Esophagus squamous epithelium (tissue), 5 donors: ENCODE data around the gene KCTD13. TPM values are rescaled to one million over a fixed set of nuclear protein-coding genes. Genes with fewer than 3 reads are reported as not detected.
A peak's percentile ranks its signal among the peaks of the same experiment; 100 is the strongest.

ENCODE experiments used
- DNase-seq: peaks from one replicate; lab custom pipeline; 2025; lab: John Stamatoyannopoulos, UW
- H3K27ac ChIP-seq, 4 donors: fragments of 200-600 bp; sonication (generic); one replicate each; pipeline ENCODE4 v1.5.1; 2016 to 2019; ENCODE audit warnings: mild to moderate bottlenecking in 1 of 4
- H3K27me3 ChIP-seq, 4 donors: fragments of 200-600 bp; sonication (generic); 1 replicate in 3 of 4; 2 replicates in 1 of 4; pipeline versions ENCODE4 v1.5.1 to v1.6.0; 2017 to 2021; ENCODE audit warnings: antibody characterized with exemption in 1 of 4
- H3K36me3 ChIP-seq, 3 donors: fragments of 200-600 bp; sonication (generic); one replicate each; pipeline ENCODE4 v1.5.1; 2016 to 2019
- H3K4me1 ChIP-seq, 3 donors: fragments of 200-600 bp; sonication (generic); one replicate each; pipeline ENCODE4 v1.5.1; 2017 to 2019
- H3K4me3 ChIP-seq, 4 donors: fragments of 200-600 bp; sonication (generic); 1 replicate in 3 of 4; 2 replicates in 1 of 4; pipeline ENCODE4 v1.5.1; 2016 to 2019; ENCODE audit warnings: mild to moderate bottlenecking in 2 of 4, moderate library complexity in 1 of 4
- H3K9me3 ChIP-seq, 3 donors: fragments of 200-600 bp; sonication (generic); one replicate each; pipeline ENCODE4 v1.5.1; 2016 to 2019
- CTCF ChIP-seq, 6 experiments: fragments of 450-650 bp in 4 of 6; fragments of 200-600 bp in 2 of 6; sonication (generic) in 2 of 6; IDR thresholded peaks; one replicate each; pipeline ENCODE4 v1.5.1; 2016 to 2019; ENCODE audit warnings: antibody characterized with exemption in 6 of 6, mild to moderate bottlenecking in 4 of 6, moderate library complexity in 4 of 6
- POLR2A ChIP-seq, 4 donors: fragments of 450-650 bp; IDR thresholded peaks; one replicate each; pipeline ENCODE4 v1.6.1; 2017; ENCODE audit warnings: antibody characterized with exemption in 4 of 4, mild to moderate bottlenecking in 4 of 4, moderate library complexity in 3 of 4
- WGBS, 2 donors: methylation state at CpG; one replicate each; pipeline ENCODE4 v1.1.5; 2018; 5-methylcytosine and 5-hydroxymethylcytosine counted together
- intact Hi-C: fragments of 100-400 bp; cut with DNase I; formaldehyde crosslinking; loops from one replicate; pipeline ENCODE4 v1.15.0; 2022
- total RNA-seq, 4 donors: library from RNA; depleted of rRNA; stranded (reverse); fragments of >200 nt; gene quantifications; one replicate each; pipeline ENCODE4 v1.1.0, GENCODE V29; 2016
- donor health status: DM: yes; HTN: yes; CAD: no.

The KCTD13 gene
- total RNA-seq, 4 donors from 2014 or later: 8.4 to 17.2 (median 13.9) TPM

- Histone ChIP-seq H3K27me3 (peaks cover 7 to 60% (median 14%) of the 10 kb centered on the region in 4 donors), H3K4me1 (peaks cover 0 to 16% (median 12%) of the 10 kb centered on the region in 3 donors), H3K36me3 (no peaks in the 10 kb centered on the region), H3K9me3 (no peaks in the 10 kb centered on the region), H3K27ac (no peak overlapping the region), H3K4me3 (no peak overlapping the region)
- intact Hi-C loops: no loop called here
- 87% methylated on average over 13 to 14 of the region's 14 CpGs for WGBS, 2 donors
- TF ChIP-seq POLR2A (IDR thresholded peaks at IDR 0.05) (no peak), CTCF (IDR thresholded peaks at IDR 0.05) (no peak)
- no peak for DNase-seq
These were observed 47.9 kb downstream of the KCTD13 start for GRCh38 chr16:29878172-29878571.

- DNase-seq: no peak
- Histone ChIP-seq H3K27ac (no peak overlapping the region), H3K36me3 (no peaks in the 10 kb centered on the region), H3K4me3 (peak overlapping the region in 2 of 4 donors; percentile 28 to 50), H3K9me3 (no peaks in the 10 kb centered on the region), H3K4me1 (peaks cover 0 to 16% (median 12%) of the 10 kb centered on the region in 3 donors), H3K27me3 (peaks cover 7 to 60% (median 14%) of the 10 kb centered on the region in 4 donors)
- TF ChIP-seq POLR2A (IDR thresholded peaks at IDR 0.05) (no peak), CTCF (IDR thresholded peaks at IDR 0.05) (no peak)
- 9 to 16% methylated on average over 12 to 19 of the region's 28 CpGs for WGBS, 2 donors
- intact Hi-C loops: no loop called here
These were observed 48.6 kb downstream of the KCTD13 start for GRCh38 chr16:29877266-29877961.

GRCh38 chr16:29876594-29877249, 49.3 kb downstream of the KCTD13 start:
- 0 to 9% methylated on average over 6 to 20 of the region's 45 CpGs for WGBS, 2 donors
- peak overlapping the region in 2 of 4 donors; percentile 28 to 50 for H3K4me3 ChIP-seq
- no peak for DNase-seq
- no peaks in the 10 kb centered on the region for H3K36me3 ChIP-seq
- H3K4me1 ChIP-seq: peaks cover 0 to 16% (median 12%) of the 10 kb centered on the region in 3 donors
- TF ChIP-seq POLR2A (IDR thresholded peaks at IDR 0.05) (no peak), CTCF (IDR thresholded peaks at IDR 0.05) (no peak)
- no peaks in the 10 kb centered on the region for H3K9me3 ChIP-seq
- intact Hi-C loops: no loop called here
- H3K27me3 ChIP-seq: peaks cover 7 to 60% (median 14%) of the 10 kb centered on the region in 4 donors
- H3K27ac ChIP-seq: no peak overlapping the region

GRCh38 chr16:29876217-29876593, 49.8 kb downstream of the KCTD13 start:
- peaks cover 0 to 16% (median 12%) of the 10 kb centered on the region in 3 donors for H3K4me1 ChIP-seq
- no peak overlapping the region for H3K27ac ChIP-seq
- H3K27me3 ChIP-seq: peaks cover 7 to 60% (median 14%) of the 10 kb centered on the region in 4 donors
- no peak for DNase-seq
- H3K36me3 ChIP-seq: no peaks in the 10 kb centered on the region
- WGBS, 2 donors: 17 to 25% methylated on average over 9 to 16 of the region's 18 CpGs
- peak overlapping the region in 2 of 4 donors; percentile 28 to 50 for H3K4me3 ChIP-seq
- H3K9me3 ChIP-seq: no peaks in the 10 kb centered on the region
- TF ChIP-seq CTCF (IDR thresholded peaks at IDR 0.05) (no peak), POLR2A (IDR thresholded peaks at IDR 0.05) (no peak)
- intact Hi-C loops: no loop called here

GRCh38 chr16:29875206-29875605, 50.8 kb downstream of the KCTD13 start:
- Histone ChIP-seq H3K27ac (no peak overlapping the region), H3K36me3 (no peaks in the 10 kb centered on the region), H3K9me3 (no peaks in the 10 kb centered on the region), H3K27me3 (peaks cover 7 to 55% (median 14%) of the 10 kb centered on the region in 4 donors), H3K4me3 (no peak overlapping the region), H3K4me1 (peaks cover 0 to 16% (median 12%) of the 10 kb centered on the region in 3 donors)
- 82 to 91% methylated on average over 3 to 4 of the region's 6 CpGs for WGBS, 2 donors
- no peak for DNase-seq
- no peak for TF ChIP-seq CTCF (IDR thresholded peaks at IDR 0.05)
- no peak for TF ChIP-seq POLR2A (IDR thresholded peaks at IDR 0.05)
- intact Hi-C loops: no loop called here
